Endothelial cell of umbilical vein (primary cell): Measurements from ENCODE around the gene SLC44A4. TPM values are rescaled to one million over a fixed set of nuclear protein-coding genes. Genes with fewer than 3 reads are reported as not detected.

Source experiments
- BruUV-seq: library from RNA; stranded (reverse); fragments of 400-500 nt; replicated peaks from 2 replicates; lab custom pipeline; 2021; lab: Mats Ljungman, UMichigan
- CTCF ChIA-PET: fragments of 300-600, 350-600 bp; sonication (Branson Sonifier 250); formaldehyde crosslinking; loops from one replicate; lab custom pipeline; 2021; ENCODE audit warnings: antibody characterized with exemption, inconsistent platforms; lab: Charles Lee
- POLR2A ChIA-PET: fragments of 300-600, 350-600 bp; sonication (Branson Sonifier 250); formaldehyde crosslinking; loops from one replicate; lab custom pipeline; 2021; ENCODE audit warnings: antibody characterized with exemption, inconsistent platforms; lab: Charles Lee
- DNase-seq: peaks from one replicate; pipeline ENCODE4 v3.0.0-alpha.2; 2011; ENCODE audit warnings: low read depth, low spot score
- FAIRE-seq: peaks from 2 replicates; lab custom pipeline; 2011; peaks lifted over from hg19 to GRCh38; lab: Jason Lieb, UNC
- H2AFZ ChIP-seq: 2 replicates; pipeline ENCODE4 v1.6.0; 2012; ENCODE audit warnings: low read depth, low read length, control low read depth, inconsistent platforms
- H3K27ac ChIP-seq: 2 replicates; pipeline ENCODE4 v1.5.1; 2011; ENCODE audit warnings: low read depth, mild to moderate bottlenecking, control low read depth, low read length, moderate library complexity; ENCODE audit not compliant: insufficient read depth
- H3K27me3 ChIP-seq, 2 experiments: 2 replicates each; pipeline versions ENCODE4 v1.6.0 to v1.6.1; 2011; ENCODE audit warnings: low read length in 2 of 2, mixed read lengths in 1 of 2; ENCODE audit not compliant: control insufficient read depth in 2 of 2, insufficient read depth in 2 of 2
- H3K36me3 ChIP-seq, 2 experiments: 2 replicates in 1 of 2; 3 replicates in 1 of 2; pipeline ENCODE4 v1.5.1; 2011; ENCODE audit warnings: low read length in 2 of 2, mild to moderate bottlenecking in 1 of 2, moderate library complexity in 1 of 2; ENCODE audit not compliant: control insufficient read depth in 2 of 2, insufficient read depth in 2 of 2; ENCODE audit errors: extremely low read depth in 1 of 2
- H3K4me1 ChIP-seq: 3 replicates; pipeline ENCODE4 v1.5.1; 2011; ENCODE audit warnings: mild to moderate bottlenecking, low read length; ENCODE audit not compliant: control insufficient read depth, insufficient read depth; ENCODE audit errors: extremely low read depth
- H3K4me2 ChIP-seq: 2 replicates; pipeline ENCODE4 v1.6.1; 2011; ENCODE audit warnings: low read length, control low read depth, mixed read lengths; ENCODE audit not compliant: insufficient read depth
- H3K4me3 ChIP-seq, 3 experiments: fragments of 200-600 bp in 1 of 3; sonication (generic), shearing (Covaris generic) in 1 of 3; replicated peaks in 1 of 3; 2 replicates each; pipeline ENCODE4 v1.5.1; 2011 to 2016; ENCODE audit warnings: control low read depth in 3 of 3, low read length in 3 of 3, mild to moderate bottlenecking in 2 of 3, inconsistent platforms in 1 of 3, low read depth in 1 of 3, moderate library complexity in 1 of 3; ENCODE audit not compliant: insufficient read depth in 1 of 3
- H3K79me2 ChIP-seq: 2 replicates; pipeline ENCODE4 v1.6.0; 2012; ENCODE audit warnings: low read length, inconsistent platforms; ENCODE audit not compliant: control insufficient read depth, insufficient read depth
- H3K9ac ChIP-seq: replicated peaks from 2 replicates; pipeline ENCODE3; 2011; ENCODE audit warnings: low read length, control low read depth; ENCODE audit not compliant: insufficient read depth; ENCODE audit errors: extremely low read depth
- H3K9me1 ChIP-seq: replicated peaks from 3 replicates; pipeline ENCODE4 v1.6.0; 2011; ENCODE audit warnings: mild to moderate bottlenecking, low read length; ENCODE audit not compliant: control insufficient read depth, insufficient read depth; ENCODE audit errors: extremely low read depth
- H3K9me3 ChIP-seq: replicated peaks from 2 replicates; pipeline ENCODE4 v1.5.1; 2012; ENCODE audit warnings: low read length, inconsistent platforms; ENCODE audit not compliant: control insufficient read depth, insufficient read depth
- H4K20me1 ChIP-seq: replicated peaks from 2 replicates; pipeline ENCODE3; 2011; ENCODE audit warnings: mild to moderate bottlenecking, low read length; ENCODE audit not compliant: control insufficient read depth, insufficient read depth; ENCODE audit errors: extremely low read depth
- JUN ChIP-seq: IDR thresholded peaks from 2 replicates; pipeline ENCODE4 v1.6.1; 2011; ENCODE audit warnings: borderline replicate concordance, low read depth; ENCODE audit not compliant: insufficient read length, insufficient read depth
- POLR2A ChIP-seq: IDR thresholded peaks from 2 replicates; pipeline ENCODE4 v1.6.1; 2012; ENCODE audit warnings: low read depth, mild to moderate bottlenecking, control low read depth, low read length
- POLR2AphosphoS5 ChIP-seq: IDR thresholded peaks from 2 replicates; pipeline ENCODE4 v1.6.1; 2012; ENCODE audit warnings: low read depth, mild to moderate bottlenecking, control low read depth, low read length, moderate library complexity; ENCODE audit not compliant: insufficient read depth
- dilution Hi-C: fragments of 300-500 bp; cut with MboI; formaldehyde crosslinking; loops from one replicate; pipeline ENCODE4 v1.15.0; 2019; ENCODE audit warnings: low sequenced_read_pairs; ENCODE audit not compliant: extremely low pct_ligation_motif_present
- intact Hi-C: fragments of 100-400 bp; cut with micrococcal nuclease; formaldehyde crosslinking; loops from one replicate; pipeline ENCODE4 v1.10.0; 2022
- polyA plus RNA-seq, 4 experiments: library from polyadenylated mRNA; depleted of rRNA in 3 of 4; stranded (reverse) in 3 of 4; unstranded in 1 of 4; fragments of >200 nt; gene quantifications; 2 replicates each; pipeline versions ENCODE4 v1.2.1 to v1.2.3, GENCODE V29; 2011 to 2012; ENCODE audit warnings: missing spikeins in 1 of 4
- total RNA-seq: library from RNA; stranded (reverse); gene quantifications from 2 replicates; pipeline ENCODE4 v1.2.3, GENCODE V29; 2021
- TF ChIP-seq, protein P1 (sequence below): IDR thresholded peaks from 2 replicates; pipeline ENCODE4 v1.6.1; 2011; ENCODE audit not compliant: insufficient read depth, insufficient read length

SLC44A4 gene
- total and polyA plus RNA-seq, 2 donors (not counting 3 experiments of a cell fraction or from before 2014, with no cell fraction given): 0.84 to 1.1 TPM

- Histone ChIP-seq H3K4me1 (peaks cover 32% of the 10 kb centered on the region), H4K20me1 (peaks cover 8% of the 10 kb centered on the region), H3K27me3 (no peaks in the 10 kb centered on the region), H2AFZ (peak overlapping the region; percentile 87), H3K9ac (peak overlapping the region; percentile 99), H3K4me2 (peak overlapping the region; percentile 86), H3K4me3 (peak overlapping the region; percentile 38 to 98 (median 81)), H3K36me3 (peaks cover 15 to 18% of the 10 kb centered on the region in 2 experiments), H3K79me2 (peaks cover 63% of the 10 kb centered on the region), H3K9me1 (no peaks in the 10 kb centered on the region), H3K27ac (peak overlapping the region; percentile 97), H3K9me3 (no peaks in the 10 kb centered on the region)
- FAIRE-seq: peak; percentile 72
- ChIA-PET POLR2A (interaction anchor here (0.5 to 1.0 kb wide), 2 partner anchors 28 kb away, joined by 3 to 4 read pairs; partner anchors contain the start of gene NEU1), CTCF (interaction anchor here (0.7 to 1.3 kb wide), 3 partner anchors 29 to 62 kb away, joined by 3 read pairs; no protein-coding TSS in a partner anchor)
- TF ChIP-seq POLR2A: peak; percentile 100
- TF ChIP-seq, protein P1, sequence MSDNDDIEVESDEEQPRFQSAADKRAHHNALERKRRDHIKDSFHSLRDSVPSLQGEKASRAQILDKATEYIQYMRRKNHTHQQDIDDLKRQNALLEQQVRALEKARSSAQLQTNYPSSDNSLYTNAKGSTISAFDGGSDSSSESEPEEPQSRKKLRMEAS: peak; percentile 60
- no peak for TF ChIP-seq JUN
- peak; percentile 99 for TF ChIP-seq POLR2AphosphoS5
- intact Hi-C loops: loop anchor here (1.0 to 10.0 kb wide), 10 partner anchors 29 to 342 kb away; partner anchors contain the start of genes ATP6V1G2, BAG6, CSNK2B and EHMT2
- no TSS peak for BruUV-seq
- DNase-seq: peak; percentile 83
- dilution Hi-C loops: no loop called here
Observed at GRCh38 chr6:31834367-31835250, 44.2 kb downstream of the SLC44A4 start.
